Smooth muscle cell (in vitro differentiated cells): ENCODE results near the gene HSD17B2. TPM values are rescaled to one million over a fixed set of nuclear protein-coding genes. Genes with fewer than 3 reads are reported as not detected.

Experiments
- DNase-seq: peaks from one replicate; lab custom pipeline; 2025; ENCODE audit not compliant: unreplicated experiment; lab: John Stamatoyannopoulos, UW
- H2AFZ ChIP-seq: fragments of 200-600 bp; sonication (generic); 2 replicates; pipeline ENCODE4 v1.6.0; 2016; ENCODE audit warnings: antibody characterized with exemption, low read depth, mild to moderate bottlenecking
- H3F3A ChIP-seq: fragments of 200-600 bp; sonication (generic); 2 replicates; pipeline ENCODE4 v1.6.0; 2017; ENCODE audit warnings: antibody characterized with exemption, low read depth
- H3K27ac ChIP-seq: fragments of 200-600 bp; sonication (generic); 2 replicates; pipeline ENCODE4 v1.5.1; 2016; ENCODE audit warnings: low read depth, mild to moderate bottlenecking
- H3K27me3 ChIP-seq: fragments of 200-600 bp; sonication (generic); 2 replicates; pipeline ENCODE4 v1.6.1; 2016; ENCODE audit warnings: low read depth, mild to moderate bottlenecking
- H3K36me3 ChIP-seq: fragments of 200-600 bp; sonication (generic); 2 replicates; pipeline ENCODE4 v1.5.1; 2016; ENCODE audit warnings: low read depth
- H3K4me1 ChIP-seq: fragments of 200-600 bp; sonication (generic); 2 replicates; pipeline ENCODE4 v1.5.1; 2016; ENCODE audit warnings: low read depth
- H3K4me2 ChIP-seq: fragments of 200-600 bp; sonication (generic); 2 replicates; pipeline ENCODE4 v1.6.0; 2016; ENCODE audit warnings: mild to moderate bottlenecking
- H3K4me3 ChIP-seq: fragments of 200-600 bp; sonication (generic); 2 replicates; pipeline ENCODE4 v1.5.1; 2016; ENCODE audit warnings: mild to moderate bottlenecking
- H3K79me2 ChIP-seq: fragments of 200-600 bp; sonication (generic); 2 replicates; pipeline ENCODE4 v1.6.0; 2016; ENCODE audit warnings: low read depth, mild to moderate bottlenecking
- H3K9ac ChIP-seq: fragments of 200-600 bp; sonication (generic); 2 replicates; pipeline ENCODE4 v1.6.0; 2016; ENCODE audit warnings: low read depth
- H3K9me3 ChIP-seq: fragments of 200-600 bp; sonication (generic); replicated peaks from 2 replicates; pipeline ENCODE4 v1.5.1; 2016; ENCODE audit warnings: low read depth
- H4K20me1 ChIP-seq: fragments of 200-600 bp; sonication (generic); 2 replicates; pipeline ENCODE4 v1.6.0; 2016; ENCODE audit warnings: low read depth
- WGBS: methylation state at CpG from one replicate; pipeline ENCODE4 v1.1.7; 2016; ENCODE audit warnings: low lambda C conversion rate; 5-methylcytosine and 5-hydroxymethylcytosine counted together
- polyA plus RNA-seq: library from polyadenylated mRNA; unstranded; fragments of >200 nt; fragmentation: Nextera tagmentation; extraction: Ambion mirVana; gene quantifications from 2 replicates; pipeline ENCODE4 v1.2.1, GENCODE V29; 2016
- total RNA-seq: library from RNA; depleted of rRNA; stranded (reverse); fragments of >200 nt; gene quantifications from 2 replicates; pipeline ENCODE4 v1.2.3, GENCODE V29; 2014
- TF ChIP-seq, protein P1 (sequence below): fragments of 200-600 bp; sonication (generic); IDR thresholded peaks from 2 replicates; pipeline ENCODE4 v1.5.1; 2017; ENCODE audit warnings: borderline replicate concordance, mild to moderate bottlenecking, antibody characterized with exemption; ENCODE audit not compliant: insufficient read depth, poor library complexity, severe bottlenecking

HSD17B2 gene
- total and polyA plus RNA-seq, 2 experiments from 2014 or later, result 21.8 to 33.9 TPM

DNA sequence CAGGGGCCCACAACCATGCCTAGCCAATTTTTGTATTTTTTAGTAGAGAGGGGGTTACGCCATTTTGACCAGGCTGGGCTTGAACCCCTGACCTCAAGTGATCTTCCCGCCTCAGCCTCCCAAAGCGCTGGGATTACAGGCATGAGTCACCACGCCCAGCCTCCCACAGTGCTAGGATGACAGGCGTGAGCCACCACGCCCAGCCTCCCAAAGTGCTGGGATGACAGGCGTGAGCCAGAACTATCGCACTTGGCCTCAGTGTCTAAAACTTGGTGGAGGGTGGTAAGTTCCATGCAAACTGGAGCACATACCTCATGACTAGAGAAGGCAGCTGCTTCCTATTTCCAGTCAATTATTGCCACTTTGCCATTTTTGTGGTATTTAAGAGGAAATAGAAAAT, 7.1 kb downstream of the HSD17B2 start:
- WGBS, result 91% methylated on average over 8 of the region's 8 CpGs
- H3K4me3 ChIP-seq, result no peak overlapping the region
- no peak for DNase-seq
- H3K79me2 ChIP-seq, result no peaks in the 10 kb centered on the region
- no peak overlapping the region for H3K4me2 ChIP-seq
- no peak overlapping the region for H2AFZ ChIP-seq
- TF ChIP-seq, protein P1, sequence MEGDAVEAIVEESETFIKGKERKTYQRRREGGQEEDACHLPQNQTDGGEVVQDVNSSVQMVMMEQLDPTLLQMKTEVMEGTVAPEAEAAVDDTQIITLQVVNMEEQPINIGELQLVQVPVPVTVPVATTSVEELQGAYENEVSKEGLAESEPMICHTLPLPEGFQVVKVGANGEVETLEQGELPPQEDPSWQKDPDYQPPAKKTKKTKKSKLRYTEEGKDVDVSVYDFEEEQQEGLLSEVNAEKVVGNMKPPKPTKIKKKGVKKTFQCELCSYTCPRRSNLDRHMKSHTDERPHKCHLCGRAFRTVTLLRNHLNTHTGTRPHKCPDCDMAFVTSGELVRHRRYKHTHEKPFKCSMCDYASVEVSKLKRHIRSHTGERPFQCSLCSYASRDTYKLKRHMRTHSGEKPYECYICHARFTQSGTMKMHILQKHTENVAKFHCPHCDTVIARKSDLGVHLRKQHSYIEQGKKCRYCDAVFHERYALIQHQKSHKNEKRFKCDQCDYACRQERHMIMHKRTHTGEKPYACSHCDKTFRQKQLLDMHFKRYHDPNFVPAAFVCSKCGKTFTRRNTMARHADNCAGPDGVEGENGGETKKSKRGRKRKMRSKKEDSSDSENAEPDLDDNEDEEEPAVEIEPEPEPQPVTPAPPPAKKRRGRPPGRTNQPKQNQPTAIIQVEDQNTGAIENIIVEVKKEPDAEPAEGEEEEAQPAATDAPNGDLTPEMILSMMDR, result no peak
- H3K4me1 ChIP-seq, result peaks cover 33% of the 10 kb centered on the region
- no peak overlapping the region for H3K27ac ChIP-seq
- no peak overlapping the region for H3K9ac ChIP-seq
- no peaks in the 10 kb centered on the region for H3K27me3 ChIP-seq
- no peaks in the 10 kb centered on the region for H4K20me1 ChIP-seq
- no peaks in the 10 kb centered on the region for H3F3A ChIP-seq
- H3K9me3 ChIP-seq, result no peaks in the 10 kb centered on the region
- no peaks in the 10 kb centered on the region for H3K36me3 ChIP-seq

DNA sequence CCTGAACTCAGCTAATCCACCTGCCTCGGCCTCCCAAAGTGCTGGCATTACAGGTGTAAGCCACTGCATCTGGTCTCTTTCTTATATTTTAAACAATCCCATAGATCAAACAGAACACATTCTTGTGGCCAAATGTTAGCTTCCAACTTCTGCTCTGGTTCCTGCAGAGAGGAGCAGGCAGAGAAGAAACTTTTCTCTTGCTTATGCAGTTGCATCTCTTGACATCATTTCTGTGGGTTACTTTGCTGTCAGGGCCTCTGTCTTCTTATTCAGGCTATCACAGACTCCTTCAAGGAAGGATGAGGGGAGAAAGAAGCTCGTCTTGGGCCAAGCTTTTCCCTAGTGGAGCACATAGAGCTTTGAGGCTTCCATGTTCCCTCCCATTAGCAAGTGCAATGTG, 7.8 kb downstream of the HSD17B2 start:
- 82% methylated on average over 2 of the region's 2 CpGs for WGBS
- H3F3A ChIP-seq, result no peaks in the 10 kb centered on the region
- H3K36me3 ChIP-seq, result no peaks in the 10 kb centered on the region
- no peak overlapping the region for H3K4me3 ChIP-seq
- H3K79me2 ChIP-seq, result no peaks in the 10 kb centered on the region
- no peak overlapping the region for H3K4me2 ChIP-seq
- H4K20me1 ChIP-seq, result no peaks in the 10 kb centered on the region
- TF ChIP-seq, protein P1, result no peak
- H3K4me1 ChIP-seq, result peaks cover 30% of the 10 kb centered on the region
- no peaks in the 10 kb centered on the region for H3K27me3 ChIP-seq
- no peak overlapping the region for H3K9ac ChIP-seq
- no peak overlapping the region for H3K27ac ChIP-seq
- H3K9me3 ChIP-seq, result no peaks in the 10 kb centered on the region
- H2AFZ ChIP-seq, result no peak overlapping the region
- DNase-seq, result no peak

DNA sequence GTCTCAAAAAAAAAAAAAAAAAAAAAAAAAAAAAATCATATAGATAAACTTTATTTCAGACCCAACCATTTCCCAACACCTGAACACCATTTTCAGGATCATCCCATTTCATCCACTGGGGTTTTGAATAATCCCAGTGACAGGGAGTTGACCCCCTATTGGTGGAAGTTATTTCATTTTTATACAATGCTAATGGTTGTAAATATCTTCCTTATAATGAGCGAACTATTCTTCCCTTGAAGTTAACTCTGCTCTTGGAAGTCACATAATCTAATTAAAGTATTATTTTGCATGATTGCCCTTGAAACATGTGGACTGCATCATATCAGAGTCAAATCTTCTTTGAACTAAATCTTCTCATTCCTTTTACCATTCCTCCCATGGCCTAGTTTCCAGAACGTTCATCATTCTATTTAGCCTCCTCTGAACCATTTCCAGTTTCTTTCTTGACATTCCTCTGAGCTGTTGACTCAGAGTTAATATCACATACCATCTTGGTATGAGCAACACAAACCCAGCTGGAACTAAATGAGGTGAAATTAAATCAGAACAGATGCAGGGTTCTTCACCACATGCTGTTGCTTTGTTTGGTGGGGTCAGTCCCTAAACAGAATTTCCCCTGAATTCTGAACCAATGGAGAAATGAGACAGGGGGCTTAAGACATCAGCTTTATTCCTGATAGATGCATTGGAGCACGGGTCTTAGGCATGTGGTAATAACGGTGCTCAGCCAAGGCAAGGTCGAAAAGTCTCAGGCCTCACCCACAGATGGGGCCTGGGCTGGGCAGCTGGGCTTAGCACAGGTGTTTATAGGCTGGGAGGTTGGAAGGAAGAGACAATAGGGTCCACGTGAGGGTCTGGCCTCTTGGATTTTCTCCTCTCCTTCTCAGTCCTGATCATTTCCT, 8.9 kb downstream of the HSD17B2 start:
- H3F3A ChIP-seq, result no peaks in the 10 kb centered on the region
- H3K4me3 ChIP-seq, result no peak overlapping the region
- H3K9me3 ChIP-seq, result no peaks in the 10 kb centered on the region
- H3K4me2 ChIP-seq, result peak overlapping the region; percentile 7
- peaks cover 26% of the 10 kb centered on the region for H3K4me1 ChIP-seq
- H3K36me3 ChIP-seq, result no peaks in the 10 kb centered on the region
- H2AFZ ChIP-seq, result no peak overlapping the region
- 68% methylated on average over 6 of the region's 6 CpGs for WGBS
- TF ChIP-seq, protein P1, result no peak
- H3K9ac ChIP-seq, result no peak overlapping the region
- no peaks in the 10 kb centered on the region for H3K27me3 ChIP-seq
- peak overlapping the region; percentile 42 for H3K27ac ChIP-seq
- DNase-seq, result no peak
- no peaks in the 10 kb centered on the region for H4K20me1 ChIP-seq
- no peaks in the 10 kb centered on the region for H3K79me2 ChIP-seq

DNA sequence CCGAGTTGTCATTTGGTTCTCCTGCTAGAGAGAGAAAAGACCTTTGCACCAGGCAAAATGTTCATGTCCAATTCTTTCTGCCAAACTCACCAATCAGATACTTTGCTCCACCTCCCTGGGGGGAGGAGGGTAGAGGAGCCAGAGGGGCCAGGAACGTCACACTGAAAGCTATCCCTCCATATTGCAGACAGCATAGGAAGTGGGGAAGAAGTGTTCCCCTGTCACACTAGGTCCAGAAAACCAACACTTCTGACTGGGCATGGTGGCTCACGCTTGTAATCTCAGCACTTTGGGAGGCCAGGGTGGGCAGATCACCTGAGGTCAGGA, 9.5 kb downstream of the HSD17B2 start:
- H3K27me3 ChIP-seq, result no peaks in the 10 kb centered on the region
- no peak overlapping the region for H3K4me3 ChIP-seq
- no peak overlapping the region for H3K9ac ChIP-seq
- H3K27ac ChIP-seq, result peak overlapping the region; percentile 42
- H3K36me3 ChIP-seq, result no peaks in the 10 kb centered on the region
- 88% methylated on average over 3 of the region's 3 CpGs for WGBS
- no peak overlapping the region for H2AFZ ChIP-seq
- no peaks in the 10 kb centered on the region for H3K9me3 ChIP-seq
- no peaks in the 10 kb centered on the region for H3K79me2 ChIP-seq
- peak overlapping the region; percentile 7 for H3K4me2 ChIP-seq
- no peaks in the 10 kb centered on the region for H3F3A ChIP-seq
- no peaks in the 10 kb centered on the region for H4K20me1 ChIP-seq
- peaks cover 26% of the 10 kb centered on the region for H3K4me1 ChIP-seq
- no peak for DNase-seq
- TF ChIP-seq, protein P1, result no peak
